22Rv1 (cell line): ENCODE results near the gene SLC26A8.

ENCODE experiments used
- ZFX ChIP-seq: fragments of 450-650 bp; IDR thresholded peaks from 2 replicates; pipeline ENCODE4 v1.6.1; 2017; ENCODE audit warnings: antibody characterized with exemption, borderline replicate concordance
- TF ChIP-seq, protein P1 (sequence below): fragments of 450-650 bp; IDR thresholded peaks from 2 replicates; pipeline ENCODE4 v1.5.1; 2017; ENCODE audit warnings: mild to moderate bottlenecking

DNA sequence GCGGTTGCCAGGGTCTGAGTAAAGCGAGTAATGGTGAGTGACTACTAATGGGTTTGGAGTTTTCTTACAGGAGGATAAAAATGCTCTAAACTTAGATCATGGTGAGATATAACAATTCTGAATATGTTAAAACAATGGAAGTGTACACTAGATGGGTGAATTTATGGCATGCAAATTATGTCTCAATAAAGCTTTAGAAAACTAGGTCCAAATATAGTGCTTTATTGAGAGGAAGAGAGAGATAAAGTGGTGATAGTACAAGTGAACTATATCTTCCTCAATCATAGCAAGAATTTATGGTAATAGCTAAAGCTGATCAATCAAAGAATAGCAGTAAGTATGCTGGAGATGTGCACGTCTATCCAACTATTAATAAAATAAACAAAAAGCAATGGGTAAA lies 127.4 kb downstream of the SLC26A8 start:
- TF ChIP-seq, protein P1, sequence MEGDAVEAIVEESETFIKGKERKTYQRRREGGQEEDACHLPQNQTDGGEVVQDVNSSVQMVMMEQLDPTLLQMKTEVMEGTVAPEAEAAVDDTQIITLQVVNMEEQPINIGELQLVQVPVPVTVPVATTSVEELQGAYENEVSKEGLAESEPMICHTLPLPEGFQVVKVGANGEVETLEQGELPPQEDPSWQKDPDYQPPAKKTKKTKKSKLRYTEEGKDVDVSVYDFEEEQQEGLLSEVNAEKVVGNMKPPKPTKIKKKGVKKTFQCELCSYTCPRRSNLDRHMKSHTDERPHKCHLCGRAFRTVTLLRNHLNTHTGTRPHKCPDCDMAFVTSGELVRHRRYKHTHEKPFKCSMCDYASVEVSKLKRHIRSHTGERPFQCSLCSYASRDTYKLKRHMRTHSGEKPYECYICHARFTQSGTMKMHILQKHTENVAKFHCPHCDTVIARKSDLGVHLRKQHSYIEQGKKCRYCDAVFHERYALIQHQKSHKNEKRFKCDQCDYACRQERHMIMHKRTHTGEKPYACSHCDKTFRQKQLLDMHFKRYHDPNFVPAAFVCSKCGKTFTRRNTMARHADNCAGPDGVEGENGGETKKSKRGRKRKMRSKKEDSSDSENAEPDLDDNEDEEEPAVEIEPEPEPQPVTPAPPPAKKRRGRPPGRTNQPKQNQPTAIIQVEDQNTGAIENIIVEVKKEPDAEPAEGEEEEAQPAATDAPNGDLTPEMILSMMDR: no peak
- TF ChIP-seq ZFX: no peak
